Naive thymus-derived CD4-positive, alpha-beta T cell (primary cell): ENCODE data around the gene ROBO2. TPM values are rescaled to one million over a fixed set of nuclear protein-coding genes. Genes with fewer than 3 reads are reported as not detected.

Experiments
- ATAC-seq: fragments of 150-1000 bp; cut with Tn5 transposase; 2 replicates; pipeline ENCODE4 v1.10.0; 2021; ENCODE audit warnings: mild to moderate bottlenecking, moderate library complexity
- CTCF ChIA-PET: fragments of 350-600 bp; sonication (Branson Sonifier 250); formaldehyde crosslinking; loops from one replicate; lab custom pipeline; 2021; ENCODE audit warnings: antibody characterized with exemption; lab: Charles Lee
- POLR2A ChIA-PET: fragments of 350-600 bp; sonication (Branson Sonifier 250); formaldehyde crosslinking; loops from one replicate; lab custom pipeline; 2021; ENCODE audit warnings: antibody characterized with exemption, inconsistent platforms; lab: Charles Lee
- DNase-seq, 9 donors: peaks; one replicate each; pipeline versions ENCODE4 v3.0.0 to v3.0.0-alpha.2; 2020 to 2022; ENCODE audit warnings: mixed read lengths in 1 of 9
- H3K27ac ChIP-seq: one replicate; pipeline ENCODE4 v1.7.0; 2013; ENCODE audit warnings: mild to moderate bottlenecking, low read depth, low read length, moderate library complexity
- H3K27me3 ChIP-seq, 2 donors: one replicate each; pipeline ENCODE4 v1.7.0; 2013; ENCODE audit warnings: low read length in 2 of 2, mild to moderate bottlenecking in 2 of 2, moderate library complexity in 2 of 2; ENCODE audit not compliant: control insufficient read depth in 2 of 2, insufficient read depth in 2 of 2
- H3K36me3 ChIP-seq, 3 experiments: 1 replicate in 2 of 3; 2 replicates in 1 of 3; pipeline ENCODE4 v1.7.0; 2013; ENCODE audit warnings: low read length in 3 of 3, mild to moderate bottlenecking in 3 of 3, moderate library complexity in 1 of 3; ENCODE audit not compliant: insufficient read depth in 3 of 3, control insufficient read depth in 2 of 3
- H3K4me1 ChIP-seq, 2 donors: one replicate each; pipeline ENCODE4 v1.7.0; 2013; ENCODE audit warnings: low read length in 2 of 2, mild to moderate bottlenecking in 2 of 2, moderate library complexity in 1 of 2; ENCODE audit not compliant: control insufficient read depth in 2 of 2, insufficient read depth in 2 of 2
- H3K4me3 ChIP-seq: 2 replicates; pipeline ENCODE4 v1.7.0; 2013; ENCODE audit warnings: mild to moderate bottlenecking, low read length
- H3K9me3 ChIP-seq, 3 experiments: 1 replicate in 2 of 3; 2 replicates in 1 of 3; pipeline ENCODE4 v1.7.0; 2013; ENCODE audit warnings: low read length in 3 of 3; ENCODE audit not compliant: control insufficient read depth in 2 of 3
- H3K27ac Mint-ChIP-seq, 9 donors: one replicate each; pipeline ENCODE4 v1.8.0; 2020 to 2022; ENCODE audit warnings: mixed read lengths in 9 of 9, mild to moderate bottlenecking in 8 of 9, moderate library complexity in 5 of 9, inconsistent platforms in 2 of 9
- H3K27me3 Mint-ChIP-seq, 5 donors: one replicate each; pipeline ENCODE4 v1.8.0; 2021 to 2022; ENCODE audit warnings: mixed read lengths in 5 of 5, mild to moderate bottlenecking in 1 of 5
- H3K36me3 Mint-ChIP-seq, 5 donors: one replicate each; pipeline ENCODE4 v1.8.0; 2020 to 2022; ENCODE audit warnings: mixed read lengths in 5 of 5, mild to moderate bottlenecking in 3 of 5, inconsistent platforms in 1 of 5
- H3K4me1 Mint-ChIP-seq, 7 donors: one replicate each; pipeline ENCODE4 v1.8.0; 2020 to 2022; ENCODE audit warnings: mixed read lengths in 7 of 7, mild to moderate bottlenecking in 3 of 7, inconsistent platforms in 1 of 7
- H3K4me3 Mint-ChIP-seq, 10 donors: one replicate each; pipeline ENCODE4 v1.8.0; 2020 to 2022; ENCODE audit warnings: mild to moderate bottlenecking in 10 of 10, mixed read lengths in 10 of 10, moderate library complexity in 6 of 10, inconsistent platforms in 2 of 10
- H3K9me3 Mint-ChIP-seq, 11 donors: one replicate each; pipeline ENCODE4 v1.8.0; 2020 to 2022; ENCODE audit warnings: mixed read lengths in 11 of 11, mild to moderate bottlenecking in 4 of 11, inconsistent platforms in 1 of 11, moderate library complexity in 1 of 11
- intact Hi-C, 2 donors: fragments of 100-400 bp; cut with micrococcal nuclease; formaldehyde crosslinking; loops; one replicate each; pipeline ENCODE4 v1.15.1; 2023
- polyA plus RNA-seq, 2 donors: library from polyadenylated mRNA; unstranded; fragments of 300-500 nt; fragmentation: Illumina TruSeq; gene quantifications; one replicate each; pipeline ENCODE4 v1.2.3, GENCODE V29; 2021
- total RNA-seq, 6 experiments: library from RNA in 5 of 6; stranded (reverse) in 5 of 6; gene quantifications; 1 replicate in 5 of 6; 2 replicates in 1 of 6; pipeline ENCODE4 v1.2.3 and lab custom pipeline; 2021 to 2026

The ROBO2 gene
- total and polyA plus RNA-seq, 7 experiments from 2014 or later: not detected

GRCh38 chr3:77655396-77655795 is 615.5 kb downstream of the ROBO2 start:
- ATAC-seq (no peak), DNase-seq (no peak)
- H3K27ac Mint-ChIP-seq: no peak overlapping the region
- no peaks in the 10 kb centered on the region for H3K36me3 ChIP-seq
- H3K27ac ChIP-seq: no peak overlapping the region
- no peaks in the 10 kb centered on the region for H3K4me1 ChIP-seq
- no peak overlapping the region for H3K4me3 ChIP-seq
- peaks cover 3 to 30% (median 7%) of the 10 kb centered on the region in 11 donors for H3K9me3 Mint-ChIP-seq
- no peaks in the 10 kb centered on the region for H3K27me3 Mint-ChIP-seq
- H3K4me1 Mint-ChIP-seq: no peaks in the 10 kb centered on the region
- no peaks in the 10 kb centered on the region for H3K9me3 ChIP-seq
- no peaks in the 10 kb centered on the region for H3K27me3 ChIP-seq
- ChIA-PET CTCF (no interaction called here), POLR2A (no interaction called here)
- H3K4me3 Mint-ChIP-seq: no peak overlapping the region
- intact Hi-C loops: no loop called here
- peaks cover 0 to 2% (median 0%) of the 10 kb centered on the region in 5 donors for H3K36me3 Mint-ChIP-seq

DNA sequence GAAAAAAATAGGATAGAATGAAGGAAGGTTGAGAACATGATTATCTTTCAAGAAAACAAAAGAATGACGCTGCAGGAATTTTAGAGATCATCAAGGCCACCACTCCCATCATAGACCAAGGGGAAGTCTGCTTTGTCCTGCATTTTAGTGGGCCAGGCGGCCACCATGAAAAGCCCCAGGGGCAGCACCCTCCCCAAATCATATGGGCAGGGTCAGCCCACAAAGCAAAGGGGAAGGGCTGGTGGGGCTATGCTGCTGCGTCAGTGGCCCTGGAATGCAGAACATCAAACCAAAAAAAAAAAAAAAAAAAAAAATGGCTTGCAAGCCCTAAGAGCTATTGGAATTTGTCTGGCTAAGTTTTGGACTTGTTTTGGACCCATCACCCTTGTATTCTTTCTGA is 620.8 kb downstream of the ROBO2 start:
- ChIA-PET CTCF (no interaction called here), POLR2A (no interaction called here)
- Mint-ChIP-seq H3K36me3 (peaks cover 0 to 4% (median 0%) of the 10 kb centered on the region in 5 donors), H3K27me3 (no peaks in the 10 kb centered on the region), H3K9me3 (peaks cover 4 to 34% (median 14%) of the 10 kb centered on the region in 11 donors), H3K4me3 (peak overlapping the region in 1 of 10 donors; percentile 6), H3K27ac (no peak overlapping the region), H3K4me1 (no peaks in the 10 kb centered on the region)
- Histone ChIP-seq H3K9me3 (peaks cover 0 to 6% (median 0%) of the 10 kb centered on the region in 3 experiments), H3K36me3 (no peaks in the 10 kb centered on the region), H3K27ac (no peak overlapping the region), H3K4me1 (no peaks in the 10 kb centered on the region), H3K27me3 (no peaks in the 10 kb centered on the region), H3K4me3 (no peak overlapping the region)
- ATAC-seq (no peak), DNase-seq (no peak)
- intact Hi-C loops: no loop called here

- peaks cover 2 to 33% (median 9%) of the 10 kb centered on the region in 11 donors for H3K9me3 Mint-ChIP-seq
- no peak for ATAC-seq
- Histone ChIP-seq H3K9me3 (no peaks in the 10 kb centered on the region), H3K27ac (no peak overlapping the region), H3K4me1 (no peaks in the 10 kb centered on the region), H3K36me3 (no peaks in the 10 kb centered on the region), H3K27me3 (no peaks in the 10 kb centered on the region), H3K4me3 (no peak overlapping the region)
- H3K4me1 Mint-ChIP-seq: no peaks in the 10 kb centered on the region
- no peak overlapping the region for H3K4me3 Mint-ChIP-seq
- ChIA-PET POLR2A (no interaction called here), CTCF (no interaction called here)
- H3K36me3 Mint-ChIP-seq: no peaks in the 10 kb centered on the region
- intact Hi-C loops: no loop called here
- H3K27ac Mint-ChIP-seq: no peak overlapping the region
- no peak for DNase-seq
- H3K27me3 Mint-ChIP-seq: no peaks in the 10 kb centered on the region
Measured at GRCh38 chr3:77667901-77668300, 628.0 kb downstream of the ROBO2 start.

- Histone ChIP-seq H3K27me3 (no peaks in the 10 kb centered on the region), H3K4me3 (no peak overlapping the region), H3K27ac (no peak overlapping the region), H3K36me3 (no peaks in the 10 kb centered on the region), H3K9me3 (no peaks in the 10 kb centered on the region), H3K4me1 (no peaks in the 10 kb centered on the region)
- no peak for DNase-seq
- ChIA-PET CTCF (no interaction called here), POLR2A (no interaction called here)
- no peak overlapping the region for H3K27ac Mint-ChIP-seq
- peaks cover 1 to 28% (median 9%) of the 10 kb centered on the region in 11 donors for H3K9me3 Mint-ChIP-seq
- no peak for ATAC-seq
- intact Hi-C loops: no loop called here
- H3K4me1 Mint-ChIP-seq: no peaks in the 10 kb centered on the region
- no peak overlapping the region for H3K4me3 Mint-ChIP-seq
- H3K36me3 Mint-ChIP-seq: no peaks in the 10 kb centered on the region
- H3K27me3 Mint-ChIP-seq: no peaks in the 10 kb centered on the region
Measured at GRCh38 chr3:77668376-77668775, 628.5 kb downstream of the ROBO2 start.

GRCh38 chr3:77672016-77672415 is 632.1 kb downstream of the ROBO2 start:
- DNase-seq: no peak
- Histone ChIP-seq H3K27ac (no peak overlapping the region), H3K27me3 (no peaks in the 10 kb centered on the region), H3K4me3 (no peak overlapping the region), H3K4me1 (no peaks in the 10 kb centered on the region), H3K9me3 (no peaks in the 10 kb centered on the region), H3K36me3 (no peaks in the 10 kb centered on the region)
- Mint-ChIP-seq H3K4me3 (no peak overlapping the region), H3K27ac (no peak overlapping the region), H3K4me1 (no peaks in the 10 kb centered on the region), H3K36me3 (no peaks in the 10 kb centered on the region), H3K9me3 (peaks cover 2 to 26% (median 9%) of the 10 kb centered on the region in 11 donors), H3K27me3 (no peaks in the 10 kb centered on the region)
- intact Hi-C loops: no loop called here
- CTCF ChIA-PET: no interaction called here
- POLR2A ChIA-PET: no interaction called here
- ATAC-seq: no peak

DNA sequence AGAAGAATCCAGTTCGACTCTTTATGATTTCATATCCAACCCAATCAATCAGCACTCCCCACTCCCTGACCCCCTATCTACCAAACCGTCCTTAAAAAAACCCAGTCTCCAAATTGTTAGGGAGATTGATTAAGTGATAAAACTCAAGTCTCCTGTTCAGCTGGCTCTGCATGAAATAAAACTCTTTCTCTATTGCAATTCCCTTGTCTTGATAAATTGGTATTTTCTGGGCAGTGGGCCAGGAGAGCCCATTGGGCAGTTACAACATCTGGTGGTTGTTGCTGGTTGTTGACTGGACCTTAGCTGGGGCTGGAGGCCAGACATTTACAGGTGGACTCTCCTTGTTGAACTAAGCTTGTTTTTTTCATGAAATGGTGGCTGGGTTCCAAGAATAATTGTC is 642.3 kb downstream of the ROBO2 start:
- no peak overlapping the region for H3K27ac ChIP-seq
- no peak overlapping the region for H3K4me3 ChIP-seq
- H3K36me3 ChIP-seq: no peaks in the 10 kb centered on the region
- Mint-ChIP-seq H3K9me3 (peaks cover 0 to 37% (median 13%) of the 10 kb centered on the region in 11 donors), H3K27ac (no peak overlapping the region), H3K36me3 (no peaks in the 10 kb centered on the region), H3K27me3 (no peaks in the 10 kb centered on the region), H3K4me1 (no peaks in the 10 kb centered on the region), H3K4me3 (no peak overlapping the region)
- DNase-seq (no peak), ATAC-seq (no peak)
- intact Hi-C loops: no loop called here
- CTCF ChIA-PET: no interaction called here
- H3K9me3 ChIP-seq: peaks cover 0 to 16% (median 0%) of the 10 kb centered on the region in 3 experiments
- POLR2A ChIA-PET: no interaction called here
- no peaks in the 10 kb centered on the region for H3K27me3 ChIP-seq
- H3K4me1 ChIP-seq: no peaks in the 10 kb centered on the region

- Histone ChIP-seq H3K4me1 (no peaks in the 10 kb centered on the region), H3K9me3 (peaks cover 0 to 22% (median 0%) of the 10 kb centered on the region in 3 experiments), H3K27ac (no peak overlapping the region), H3K4me3 (no peak overlapping the region), H3K36me3 (no peaks in the 10 kb centered on the region), H3K27me3 (no peaks in the 10 kb centered on the region)
- no peaks in the 10 kb centered on the region for H3K27me3 Mint-ChIP-seq
- ATAC-seq (no peak), DNase-seq (no peak)
- H3K9me3 Mint-ChIP-seq: peaks cover 0 to 33% (median 12%) of the 10 kb centered on the region in 11 donors
- intact Hi-C loops: no loop called here
- H3K4me3 Mint-ChIP-seq: no peak overlapping the region
- no peak overlapping the region for H3K27ac Mint-ChIP-seq
- ChIA-PET POLR2A (no interaction called here), CTCF (no interaction called here)
- no peaks in the 10 kb centered on the region for H3K4me1 Mint-ChIP-seq
- no peaks in the 10 kb centered on the region for H3K36me3 Mint-ChIP-seq
Measured at GRCh38 chr3:77684115-77684514, 644.2 kb downstream of the ROBO2 start.
